ENCODE measurements around the gene KAT7. TPM values are rescaled to one million over a fixed set of nuclear protein-coding genes. Genes with fewer than 3 reads are reported as not detected.

Gene KAT7
- total and polyA plus RNA-seq, 10 of the 15 experiments (the other 5 are each of a cell fraction or from before 2014, with no cell fraction given), result 6.6 to 45.8 (median 26.3) TPM

- TF ChIP-seq BCL11A (IDR thresholded peaks at IDR 0.05; ENCODE audit: low read depth, low read length) (no peak), SREBF1 (IDR thresholded peaks at IDR 0.05; ENCODE audit: low read length) (no peak), SMAD5 (IDR thresholded peaks at IDR 0.05; ENCODE audit: low read depth) (peak; percentile 86; the same call in 1 of the 2 replicates), POU2F2 (IDR thresholded peaks at IDR 0.05; ENCODE audit: borderline replicate concordance, low read depth, low read length) (peak; percentile 92; the same call in 2 of the 3 replicates), ZNF207 (IDR thresholded peaks at IDR 0.05; ENCODE audit: borderline replicate concordance) (no peak), SREBF2 (IDR thresholded peaks at IDR 0.05; ENCODE audit: low read length) (0 out of 2 replicates have a peak, but pooled peaks have one; percentile 26), MAX (IDR thresholded peaks at IDR 0.05; ENCODE audit: low read depth, low read length) (peak; percentile 83), ATF3 (IDR thresholded peaks at IDR 0.05; ENCODE audit: borderline replicate concordance, extremely low read depth, low read depth, low read length) (peak; percentile 54; the same call in 1 of the 2 replicates), TAF1 (IDR thresholded peaks at IDR 0.05; ENCODE audit: borderline replicate concordance, low read depth, low read length) (peak; percentile 92), ZNF592 (IDR thresholded peaks at IDR 0.05) (no peak), ATF7 (IDR thresholded peaks at IDR 0.05; ENCODE audit: low read depth) (peak; percentile 82), NFYB (IDR thresholded peaks at IDR 0.05; ENCODE audit: insufficient read depth, low read depth, low read length) (peak; percentile 97), IRF3 (IDR thresholded peaks at IDR 0.05) (peak; percentile 81), E4F1 (IDR thresholded peaks at IDR 0.05; ENCODE audit: borderline replicate concordance, partially characterized antibody) (peak; percentile 28), PBX3 (IDR thresholded peaks at IDR 0.05; ENCODE audit: insufficient replicate concordance, low read depth, low read length) (peak; percentile 93), DPF2 (IDR thresholded peaks at IDR 0.05) (peak; percentile 55), ZNF384 (IDR thresholded peaks at IDR 0.05; ENCODE audit: borderline replicate concordance, low read depth, low read length) (no peak)
These were observed 24.5 kb upstream of the KAT7 start, which contains the start of gene FAM117A (continued) for GRCh38 chr17:49763735-49764558.

Measured in GM12878 (cell line).